Measurements from ENCODE around the gene MID2.
"Not testable (repeated sequence)": the region's sequence is repeated elsewhere in the genome, so short reads cannot be mapped to it uniquely, and the experiment has no call there.

The MID2 gene, protein sequence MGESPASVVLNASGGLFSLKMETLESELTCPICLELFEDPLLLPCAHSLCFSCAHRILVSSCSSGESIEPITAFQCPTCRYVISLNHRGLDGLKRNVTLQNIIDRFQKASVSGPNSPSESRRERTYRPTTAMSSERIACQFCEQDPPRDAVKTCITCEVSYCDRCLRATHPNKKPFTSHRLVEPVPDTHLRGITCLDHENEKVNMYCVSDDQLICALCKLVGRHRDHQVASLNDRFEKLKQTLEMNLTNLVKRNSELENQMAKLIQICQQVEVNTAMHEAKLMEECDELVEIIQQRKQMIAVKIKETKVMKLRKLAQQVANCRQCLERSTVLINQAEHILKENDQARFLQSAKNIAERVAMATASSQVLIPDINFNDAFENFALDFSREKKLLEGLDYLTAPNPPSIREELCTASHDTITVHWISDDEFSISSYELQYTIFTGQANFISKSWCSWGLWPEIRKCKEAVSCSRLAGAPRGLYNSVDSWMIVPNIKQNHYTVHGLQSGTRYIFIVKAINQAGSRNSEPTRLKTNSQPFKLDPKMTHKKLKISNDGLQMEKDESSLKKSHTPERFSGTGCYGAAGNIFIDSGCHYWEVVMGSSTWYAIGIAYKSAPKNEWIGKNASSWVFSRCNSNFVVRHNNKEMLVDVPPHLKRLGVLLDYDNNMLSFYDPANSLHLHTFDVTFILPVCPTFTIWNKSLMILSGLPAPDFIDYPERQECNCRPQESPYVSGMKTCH
- 32.5 to 34.3 reads per million in 2 donors for total RNA-seq

DNA sequence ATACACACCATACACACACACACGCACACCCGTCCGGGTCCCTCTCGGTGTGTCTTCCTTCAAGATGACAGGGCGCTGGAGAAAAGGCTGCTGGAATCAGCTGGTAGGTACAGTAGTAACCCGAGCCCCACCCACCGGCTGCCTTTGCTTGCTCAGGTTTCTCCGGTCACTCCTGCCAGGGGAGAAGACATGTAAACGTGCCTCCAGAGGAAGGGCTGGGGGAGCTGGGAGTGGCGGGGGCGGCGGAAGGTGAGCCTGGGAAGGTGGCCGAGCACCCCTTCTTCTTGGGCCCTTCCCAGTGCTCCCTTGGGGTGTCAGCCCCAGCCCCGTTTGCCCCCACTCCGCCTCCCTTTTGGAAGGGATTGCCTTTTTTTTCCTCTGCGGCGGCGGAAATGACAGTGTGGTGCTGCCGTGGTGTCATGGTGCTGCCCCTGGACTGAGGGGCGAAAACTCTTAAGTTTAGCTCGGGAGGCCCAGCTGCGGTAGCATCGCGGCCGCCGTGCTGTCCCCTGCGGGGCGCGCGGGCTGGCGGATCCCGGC, at the start of gene MID2:
Gene MID2 (plus strand): TSS at position 169 of the 540 bp plus-strand sequence. CDS start 561 bp downstream, outside the sequence.
- DNase-seq = peak; percentile 30

DNA sequence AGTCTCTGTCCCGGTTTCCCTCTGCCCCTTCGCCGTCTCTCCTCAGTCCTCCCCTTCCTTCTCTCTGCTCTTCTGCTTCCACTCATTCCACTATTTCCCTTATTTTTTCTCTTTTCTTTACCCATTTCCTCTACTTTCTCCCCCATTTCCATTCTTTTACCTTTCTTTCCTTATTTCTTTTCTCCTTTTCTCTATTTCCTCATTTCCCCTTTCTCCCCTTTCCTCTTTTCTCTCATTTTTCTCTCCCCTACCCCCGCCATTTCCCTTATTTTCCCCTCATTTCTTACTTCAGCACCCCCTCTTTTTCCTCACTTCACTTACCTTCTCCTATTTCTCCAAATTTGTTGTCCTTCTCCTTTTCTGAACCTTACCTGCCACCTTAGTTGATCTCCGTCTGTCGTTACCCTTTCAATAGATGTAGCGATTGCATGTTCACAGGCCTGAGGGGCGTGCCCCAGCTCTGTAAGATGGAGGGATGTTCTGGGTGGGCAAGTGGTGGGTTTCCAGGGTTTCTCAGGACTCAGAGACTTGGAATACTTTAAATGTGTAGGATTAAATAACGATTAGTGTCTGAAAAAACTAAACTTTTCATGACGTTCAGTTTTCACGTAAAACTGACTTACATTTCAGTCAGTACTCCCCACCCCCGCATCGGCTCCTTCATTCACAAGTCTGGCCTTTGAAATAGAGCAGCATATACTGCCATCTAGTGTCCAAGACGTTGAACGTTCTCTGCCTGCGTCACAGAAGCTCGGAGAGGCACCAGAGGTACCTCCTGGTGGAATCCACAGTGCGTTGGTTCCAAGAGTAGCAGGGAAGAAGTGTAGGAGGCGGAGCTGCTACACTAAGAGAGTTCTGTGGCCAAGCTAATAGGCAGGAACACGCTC, 48.8 kb upstream of the MID2 start:
- peak; percentile 57 for DNase-seq

DNA sequence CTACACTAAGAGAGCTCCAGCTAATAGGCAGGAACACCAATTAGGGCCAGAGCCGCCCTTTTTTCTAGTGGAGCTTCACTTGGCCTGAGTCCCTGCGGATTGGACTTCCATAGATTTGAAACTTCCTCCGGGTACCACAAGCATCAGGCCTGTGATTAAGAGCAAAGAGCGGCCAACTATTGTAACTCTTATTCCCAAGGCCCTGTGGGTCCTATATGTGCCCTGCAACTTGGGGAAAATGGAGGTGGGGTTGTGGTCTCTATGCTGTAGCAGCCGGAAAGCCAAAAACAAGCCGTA, 48.2 kb upstream of the MID2 start, which contains the start of gene NCBP2L:
Gene NCBP2L (plus strand): TSS at position 198 of the 297 bp plus-strand sequence. CDS start 16,488 bp downstream, outside the sequence.
- DNase-seq = no peak

DNA sequence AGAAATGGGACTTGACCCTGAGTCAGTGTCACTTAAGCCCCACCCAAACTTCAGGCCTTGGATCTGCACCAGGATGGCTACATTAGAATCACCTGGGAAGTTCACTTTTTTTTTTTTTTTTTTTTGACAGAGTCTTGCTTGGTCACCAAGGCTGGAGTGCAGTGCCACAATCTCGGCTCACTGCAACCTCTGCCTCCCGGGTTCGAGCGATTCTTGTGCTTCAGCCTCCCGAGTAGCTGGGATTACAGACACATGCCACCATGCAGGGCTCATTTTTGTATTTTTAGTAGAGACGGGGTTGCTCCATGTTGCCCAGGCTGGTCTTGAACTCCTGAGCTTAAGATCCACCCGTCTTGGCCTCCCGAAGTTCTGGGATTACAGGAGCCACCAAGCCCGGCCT, 45.1 kb upstream of the MID2 start:
- DNase-seq = no peak

DNA sequence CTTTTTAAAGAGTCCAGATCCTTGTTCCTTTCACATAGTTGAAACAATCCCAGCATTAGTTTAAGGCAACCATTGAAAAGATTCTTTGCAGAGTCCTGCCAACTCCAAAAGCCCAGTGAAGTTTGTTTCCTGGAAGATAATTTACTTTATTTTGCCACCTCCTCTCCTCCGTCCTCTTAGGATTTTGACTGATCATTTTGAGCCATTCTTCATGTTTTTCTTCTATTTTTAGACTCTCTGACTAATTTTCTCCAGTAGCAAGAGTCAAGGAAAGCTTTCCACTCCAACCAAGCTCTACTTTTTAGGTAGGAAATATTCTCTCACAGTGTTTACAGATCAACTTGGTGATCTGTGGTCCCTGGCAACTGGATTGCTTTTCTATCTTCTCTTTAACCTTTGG, 37.8 kb upstream of the MID2 start:
- no peak for DNase-seq

DNA sequence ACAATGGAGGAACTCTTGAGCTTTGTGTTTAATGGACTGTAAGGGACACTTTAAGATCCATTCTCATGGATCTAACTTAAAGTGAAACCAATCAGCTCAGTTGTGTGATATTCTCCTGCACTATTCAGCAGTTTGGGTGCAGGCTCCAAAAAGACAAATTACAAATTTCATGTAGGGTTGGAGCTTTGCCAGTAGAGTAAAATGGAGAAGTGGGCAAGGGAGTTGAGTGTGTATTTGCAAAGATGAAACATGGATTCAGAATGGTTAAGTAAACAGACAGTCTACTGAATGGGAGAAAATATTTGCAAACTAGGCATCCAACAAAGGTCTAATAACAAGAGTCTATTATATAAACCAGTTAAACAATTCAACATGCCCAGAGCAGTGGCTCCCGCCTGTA, 21.2 kb upstream of the MID2 start:
- DNase-seq = no peak

DNA sequence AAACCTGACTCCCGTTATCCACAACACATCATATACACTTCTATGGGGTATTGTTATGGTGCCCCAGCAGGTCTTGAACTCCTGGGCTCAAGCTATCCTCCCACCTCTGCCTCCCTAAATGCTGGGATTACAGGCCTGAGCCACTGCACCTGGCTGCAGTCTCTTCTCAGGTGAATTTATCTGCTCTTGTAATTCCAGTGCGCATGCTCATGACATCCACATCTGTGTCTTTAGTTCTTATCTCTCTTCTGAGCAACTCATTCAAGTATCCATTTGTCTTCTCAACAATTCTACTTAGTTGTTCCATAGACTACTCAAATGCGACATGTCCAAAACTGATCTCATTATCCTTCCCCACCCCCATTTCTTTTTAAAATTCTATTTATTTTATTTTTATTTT, 20.5 kb upstream of the MID2 start:
- DNase-seq = no peak

DNA sequence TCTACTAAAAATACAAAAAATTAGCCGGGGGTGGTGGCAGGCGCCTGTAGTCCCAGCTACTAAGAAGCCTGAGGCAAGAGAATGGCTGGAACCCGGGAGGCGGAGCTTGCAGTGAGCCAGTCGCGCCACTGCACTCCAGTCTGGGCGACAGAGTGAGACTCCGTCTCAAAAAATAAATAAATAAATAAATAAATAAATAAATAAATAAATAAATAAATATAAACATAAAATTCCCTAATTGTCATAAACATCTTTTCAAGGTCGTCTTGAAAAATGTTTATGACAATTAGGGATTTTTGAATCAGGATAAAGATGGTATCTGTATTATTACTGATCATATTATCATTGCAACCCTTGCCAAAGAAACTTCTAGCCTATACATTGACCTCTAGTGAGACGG, 15.6 kb upstream of the MID2 start:
- DNase-seq = not testable (repeated sequence)

DNA sequence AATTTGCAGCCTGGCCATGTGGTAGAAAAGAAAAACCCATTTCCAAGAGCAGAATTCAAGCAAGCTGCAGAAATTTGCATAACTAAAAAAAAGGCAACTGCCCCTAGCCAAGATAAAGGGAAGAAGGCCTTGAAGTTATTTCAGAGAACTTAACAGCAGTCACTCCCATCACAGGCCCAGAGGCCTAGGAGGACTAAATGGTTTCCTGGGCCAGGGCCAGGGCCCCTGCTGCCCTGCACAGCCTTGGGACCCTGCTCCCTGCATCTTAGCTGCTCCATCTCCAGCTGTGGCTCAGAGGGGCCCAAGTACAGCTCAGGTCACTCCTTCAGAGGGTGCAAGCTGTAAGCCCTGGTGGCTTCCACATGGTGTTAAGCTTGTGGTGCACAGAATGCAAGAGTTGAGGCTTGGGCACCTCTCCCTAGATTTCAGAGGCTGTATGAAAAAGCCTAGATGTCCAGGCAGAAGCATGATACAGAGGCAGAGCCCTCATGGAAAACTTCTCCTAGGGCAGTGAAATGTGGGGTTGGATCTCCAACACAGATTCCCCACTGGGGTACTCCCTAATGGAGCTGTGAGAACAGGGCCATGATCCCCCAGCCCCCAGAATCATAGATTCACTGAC, 6.7 kb upstream of the MID2 start:
- no peak for DNase-seq

DNA sequence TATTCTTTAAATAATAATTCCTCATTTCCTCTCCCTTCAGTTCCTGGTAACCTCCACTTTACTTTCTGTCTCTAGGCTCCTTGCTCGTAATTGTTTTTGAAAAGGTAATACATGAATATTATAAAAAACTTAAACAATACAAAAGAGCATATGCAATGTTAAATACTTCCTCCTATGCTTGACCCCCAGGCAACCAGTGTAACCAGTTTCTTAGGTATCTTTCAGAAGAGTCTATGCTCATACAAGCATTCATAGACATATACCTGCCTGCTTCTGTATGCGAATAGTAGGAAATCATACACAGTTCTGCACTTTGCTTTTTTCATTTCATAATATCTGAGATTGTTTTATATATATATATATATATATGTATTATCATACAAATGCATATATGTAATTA, 2.6 kb upstream of the MID2 start:
- no peak for DNase-seq

DNA sequence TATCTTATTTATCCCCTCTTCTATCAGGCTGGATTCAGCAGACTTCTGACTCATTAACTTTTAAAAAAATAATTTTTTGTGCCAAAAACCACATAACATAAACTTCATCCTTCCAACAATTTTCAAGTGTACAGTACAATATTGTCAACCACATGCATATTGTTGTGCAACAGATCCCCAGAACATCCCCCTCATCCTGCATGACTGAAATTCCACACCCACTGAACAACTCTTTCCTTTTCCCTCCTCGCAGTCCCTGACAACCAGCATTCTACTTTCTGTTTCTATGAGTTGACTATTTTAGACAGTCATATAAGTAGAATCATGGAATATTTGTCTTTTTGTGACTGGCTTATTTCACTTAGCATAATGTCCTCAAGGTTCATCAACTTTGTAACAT, 2.2 kb upstream of the MID2 start:
- DNase-seq = no peak

DNA sequence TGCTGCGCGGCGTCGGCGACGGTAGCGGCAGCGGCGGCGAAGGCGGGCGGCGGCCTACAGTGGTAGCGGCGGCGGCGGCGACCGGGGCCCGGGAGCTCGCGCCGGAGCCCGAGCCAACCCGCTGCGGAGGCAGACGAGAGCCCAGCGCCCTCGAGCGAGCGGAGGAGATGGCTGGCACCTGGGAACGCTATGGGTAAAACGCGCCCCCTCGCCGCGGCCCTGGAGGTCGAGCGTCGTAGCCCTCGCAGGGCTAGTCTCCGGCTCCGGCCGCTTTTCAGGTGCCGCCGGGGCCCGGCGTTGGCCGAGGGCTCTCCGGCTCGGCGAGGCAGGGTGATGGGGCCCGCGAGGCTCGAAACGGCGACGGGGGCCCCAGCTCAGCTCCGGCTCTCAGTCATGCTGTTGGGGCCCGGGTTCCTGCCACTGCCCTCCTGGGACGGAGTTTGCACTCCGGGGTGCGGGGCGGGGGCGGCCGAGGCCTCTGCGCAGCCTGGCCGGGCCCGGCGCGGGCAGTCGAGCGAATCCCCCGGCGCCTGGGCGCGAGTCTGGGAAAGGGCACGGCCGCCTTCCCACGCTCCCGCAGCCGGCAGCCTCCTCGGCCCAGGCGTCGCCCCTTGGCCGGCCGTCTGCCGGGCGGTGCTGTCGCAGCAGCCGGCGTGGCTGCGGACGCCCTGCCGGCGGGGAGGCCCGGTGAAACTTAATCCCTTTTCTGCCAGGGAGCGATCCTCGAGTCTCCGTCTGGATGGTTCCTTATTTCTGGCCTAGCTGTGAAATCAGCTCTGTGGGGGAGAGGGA, 768 bp downstream of the MID2 start:
- DNase-seq = peak; percentile 1

DNA sequence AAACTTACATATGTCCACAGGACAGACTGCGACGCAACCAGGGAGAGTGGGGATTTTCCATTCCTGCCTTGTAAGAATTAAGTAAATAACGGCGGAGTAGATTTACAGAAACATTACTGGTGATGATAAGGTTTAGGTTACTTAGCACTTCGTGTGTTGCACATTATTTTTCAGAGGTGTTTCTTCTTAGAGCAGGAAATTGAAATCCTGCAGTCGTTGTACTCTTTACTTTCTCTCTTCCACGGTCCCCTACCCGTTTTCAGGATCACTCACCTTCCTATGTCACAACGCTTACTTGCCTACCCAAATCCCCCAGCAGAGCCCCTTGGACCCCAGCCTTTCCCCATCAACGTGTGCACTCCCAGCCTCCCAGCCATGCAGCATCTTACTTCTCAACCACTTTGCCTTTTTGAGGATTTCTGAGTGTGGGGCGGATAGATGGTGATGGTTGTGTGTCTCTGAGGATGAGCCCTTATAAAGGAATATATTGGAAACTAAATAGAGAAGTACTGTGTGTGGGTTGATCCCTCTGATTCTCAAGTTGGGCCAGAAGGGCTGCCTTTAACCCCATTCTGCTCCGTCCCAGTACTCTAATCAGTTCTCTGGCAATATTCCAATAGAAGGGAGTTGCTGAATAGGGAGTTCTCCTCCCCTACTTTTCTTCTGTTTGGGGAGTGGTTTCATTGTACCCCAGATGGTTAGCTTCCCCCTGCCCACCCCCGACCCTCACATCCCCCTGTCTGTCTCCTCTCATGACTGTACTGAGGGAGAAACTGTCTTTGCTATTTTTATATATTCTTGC, 1.6 kb downstream of the MID2 start:
- no peak for DNase-seq

DNA sequence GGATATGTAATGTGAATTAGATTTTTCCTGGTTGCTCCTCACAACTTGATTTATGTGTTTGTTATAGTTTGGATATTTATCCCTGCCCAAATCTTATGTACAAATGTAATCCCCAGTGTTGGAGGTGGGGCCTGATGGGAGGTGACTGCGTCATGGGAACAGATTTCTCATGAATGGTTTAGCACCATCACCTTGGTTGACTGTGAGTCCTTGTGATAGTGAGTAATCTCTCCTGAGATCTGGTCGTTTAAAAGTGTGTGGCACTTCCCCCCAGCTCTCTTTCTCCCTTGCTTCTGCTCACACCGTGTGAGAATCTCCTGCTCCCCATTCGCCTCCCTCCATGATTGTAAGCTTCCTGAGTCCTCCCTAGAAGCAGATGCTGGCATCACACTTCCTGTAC, 2.2 kb downstream of the MID2 start:
- no peak for DNase-seq

DNA sequence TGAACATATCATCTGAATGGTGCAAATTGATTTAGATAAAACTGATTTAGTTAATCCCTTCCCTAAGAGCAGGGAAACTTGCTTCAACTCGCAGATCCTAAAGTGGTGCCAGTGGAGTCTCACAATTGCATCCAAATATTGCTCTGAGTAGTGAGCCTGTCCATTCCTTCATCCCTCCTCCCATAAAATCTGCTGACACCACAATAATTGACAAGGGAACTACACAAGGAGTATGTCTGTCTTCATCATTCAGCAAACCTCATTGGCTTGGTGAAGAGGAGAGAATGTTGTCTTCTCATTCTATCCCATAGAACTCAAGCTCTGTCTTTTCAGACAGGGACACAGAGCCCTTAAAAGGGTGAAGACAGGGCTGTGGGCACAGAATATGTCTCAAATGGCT, 4.2 kb downstream of the MID2 start:
- no peak for DNase-seq

DNA sequence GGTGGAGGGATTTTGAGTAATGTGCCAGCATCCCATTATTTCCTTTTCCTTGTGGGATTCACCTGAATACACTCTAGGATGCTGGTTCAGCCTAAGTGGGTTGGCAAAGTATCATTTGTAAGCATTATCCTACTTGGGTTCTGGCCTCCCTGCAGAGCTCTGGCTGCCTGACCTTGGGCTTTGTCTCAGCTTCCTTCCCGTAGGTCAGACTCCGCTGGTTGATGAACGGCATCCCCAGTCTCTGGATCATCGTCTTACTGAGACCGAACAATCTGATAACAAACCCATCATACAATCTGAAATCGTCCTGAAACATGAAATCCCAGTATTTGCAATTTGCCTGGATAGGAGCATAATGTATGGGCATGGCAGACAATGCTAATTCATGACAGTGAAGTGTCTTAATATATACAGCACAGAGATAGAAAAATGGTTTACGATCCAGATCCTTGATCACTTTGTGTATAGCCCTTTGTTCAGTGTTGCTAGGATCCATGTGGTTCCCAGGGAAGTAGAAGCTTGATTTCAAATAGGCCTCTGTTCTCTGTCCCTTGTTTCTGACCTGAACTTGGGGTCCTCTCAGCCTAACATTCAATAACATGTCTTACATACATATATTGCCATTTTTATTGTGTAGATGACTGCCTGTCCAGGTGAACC, 5.5 kb downstream of the MID2 start:
- DNase-seq = no peak

DNA sequence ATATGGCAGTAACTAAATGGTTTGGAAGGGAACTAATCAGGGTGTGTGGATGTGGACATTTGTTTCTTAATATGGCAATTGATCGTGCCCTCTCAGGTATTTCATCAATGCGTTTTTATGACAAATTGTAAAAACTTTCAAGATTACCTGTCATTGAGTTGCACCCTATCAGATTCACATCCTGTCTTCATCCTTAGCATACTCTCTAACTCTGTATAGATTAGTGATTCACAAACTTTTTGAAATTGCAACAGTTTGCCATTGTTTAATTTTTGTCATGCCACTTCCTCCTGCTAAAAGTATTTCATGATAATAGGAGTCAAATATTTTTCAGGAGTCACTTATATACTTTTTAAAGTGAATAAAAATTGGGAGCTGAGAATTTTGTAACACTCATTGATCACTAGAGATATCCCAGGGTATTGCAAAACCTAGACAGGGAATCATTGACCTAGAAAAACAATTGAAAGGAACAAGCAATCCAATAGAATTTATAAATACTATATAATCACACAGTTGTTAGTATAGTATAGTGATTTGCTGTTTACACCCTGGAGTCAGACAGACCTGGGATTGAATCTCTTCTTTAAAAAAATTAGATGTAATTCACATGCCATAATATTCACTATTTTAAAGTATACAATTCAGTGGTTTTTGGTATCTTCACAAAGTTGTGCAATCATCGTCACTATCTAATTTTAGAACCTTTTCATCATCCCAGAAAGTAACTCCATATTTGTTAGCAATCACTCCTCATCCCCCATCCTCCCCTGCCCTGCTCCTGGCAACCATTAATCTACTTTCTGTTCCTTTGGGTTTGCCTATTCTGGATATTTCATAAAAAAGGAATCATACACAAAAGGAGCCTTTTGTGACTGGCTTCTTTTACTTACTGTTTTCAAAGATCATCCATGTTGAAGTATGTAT, 8.9 kb downstream of the MID2 start:
- no peak for DNase-seq

DNA sequence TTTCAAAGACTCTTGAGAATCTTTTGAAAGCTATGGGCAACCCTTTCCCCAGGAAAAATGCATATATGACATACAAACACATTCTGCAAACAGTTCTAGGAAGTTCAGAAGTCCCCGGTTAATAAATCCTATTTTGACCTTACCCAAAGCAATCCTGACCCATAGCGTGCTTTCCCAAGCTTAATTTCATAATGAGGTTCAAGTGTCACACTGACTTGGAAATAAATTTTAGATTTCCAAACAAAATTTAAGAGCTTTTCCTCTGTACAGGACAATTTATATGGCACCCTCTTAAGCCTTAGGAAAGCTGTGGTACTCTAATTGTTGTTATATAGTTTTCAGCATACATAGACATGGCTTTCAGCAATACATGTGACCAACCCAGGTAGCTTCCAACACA, 11.3 kb downstream of the MID2 start:
- no peak for DNase-seq

DNA sequence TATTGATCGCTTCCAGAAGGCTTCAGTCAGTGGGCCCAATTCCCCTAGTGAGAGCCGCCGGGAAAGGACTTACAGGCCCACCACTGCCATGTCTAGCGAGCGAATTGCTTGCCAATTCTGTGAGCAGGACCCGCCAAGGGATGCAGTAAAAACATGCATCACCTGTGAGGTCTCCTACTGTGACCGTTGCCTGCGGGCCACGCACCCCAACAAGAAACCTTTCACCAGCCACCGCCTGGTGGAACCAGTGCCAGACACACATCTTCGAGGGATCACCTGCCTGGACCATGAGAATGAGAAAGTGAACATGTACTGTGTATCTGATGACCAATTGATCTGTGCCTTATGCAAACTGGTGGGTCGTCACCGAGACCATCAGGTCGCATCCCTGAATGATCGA, 15.3 kb downstream of the MID2 start:
- no peak for DNase-seq
